DOHH2 (cell line): ENCODE measurements around the gene EHD4.

ENCODE experiments used
- H3F3A ChIP-seq: fragments of 200-600 bp; sonication (generic), shearing (Covaris generic); 2 replicates; pipeline ENCODE4 v1.6.0; 2016; ENCODE audit warnings: antibody characterized with exemption, mild to moderate bottlenecking; ENCODE audit not compliant: control insufficient read depth, insufficient read depth
- H3K27ac ChIP-seq: fragments of 200-600 bp; sonication (generic); 2 replicates; pipeline ENCODE4 v1.5.1; 2014; ENCODE audit warnings: low read depth, mild to moderate bottlenecking, low read length, moderate library complexity
- H3K27me3 ChIP-seq: fragments of 200-600 bp; sonication (generic); 2 replicates; pipeline ENCODE4 v1.6.1; 2014; ENCODE audit warnings: mild to moderate bottlenecking, low read length, mixed read lengths; ENCODE audit not compliant: control insufficient read depth
- H3K36me3 ChIP-seq: fragments of 200-600 bp; sonication (generic); 2 replicates; pipeline ENCODE4 v1.6.1; 2014; ENCODE audit warnings: mild to moderate bottlenecking, low read length, moderate library complexity, mixed read lengths; ENCODE audit not compliant: control insufficient read depth
- H3K4me1 ChIP-seq: fragments of 200-600 bp; sonication (generic); 2 replicates; pipeline ENCODE4 v1.6.1; 2014; ENCODE audit warnings: mild to moderate bottlenecking, low read length, mixed read lengths; ENCODE audit not compliant: control insufficient read depth
- H3K4me2 ChIP-seq: fragments of 200-600 bp; sonication (generic); 2 replicates; pipeline ENCODE4 v1.6.0; 2014; ENCODE audit warnings: mild to moderate bottlenecking, low read length, moderate library complexity
- H3K4me3 ChIP-seq: fragments of 200-600 bp; sonication (generic); 2 replicates; pipeline ENCODE4 v1.5.1; 2014; ENCODE audit warnings: mild to moderate bottlenecking, low read length, mixed read lengths
- H3K79me2 ChIP-seq: fragments of 200-600 bp; sonication (generic); 2 replicates; pipeline ENCODE4 v1.6.1; 2014; ENCODE audit warnings: mild to moderate bottlenecking, low read length, mixed read lengths; ENCODE audit not compliant: control insufficient read depth
- H3K9me2 ChIP-seq: fragments of 200-600 bp; sonication (generic); replicated peaks from 2 replicates; pipeline ENCODE4 v1.6.1; 2014; ENCODE audit warnings: mild to moderate bottlenecking, low read length, mixed read lengths; ENCODE audit not compliant: control insufficient read depth
- H3K9me3 ChIP-seq: fragments of 200-600 bp; sonication (generic); 2 replicates; pipeline ENCODE4 v1.6.1; 2014; ENCODE audit warnings: antibody characterized with exemption, low read length, mixed read lengths; ENCODE audit not compliant: control insufficient read depth, insufficient read depth
- H4K20me1 ChIP-seq: fragments of 200-600 bp; sonication (generic); 2 replicates; pipeline ENCODE4 v1.6.0; 2014; ENCODE audit warnings: low read depth, mild to moderate bottlenecking, antibody characterized with exemption, low read length, moderate library complexity; ENCODE audit not compliant: control insufficient read depth, insufficient read depth
- EZH2phosphoT487 ChIP-seq: fragments of 200-600 bp; sonication (generic); IDR thresholded peaks from 2 replicates; pipeline ENCODE4 v1.6.1; 2017; ENCODE audit warnings: borderline replicate concordance, mild to moderate bottlenecking, antibody characterized with exemption, low read length, moderate library complexity, mixed read lengths
- TF ChIP-seq, protein P1 (sequence below): fragments of 200-600 bp; sonication (generic); IDR thresholded peaks from one replicate; pipeline ENCODE4 v1.5.1; 2014; ENCODE audit warnings: antibody characterized with exemption, mild to moderate bottlenecking, low read depth, low read length; ENCODE audit not compliant: poor library complexity, severe bottlenecking

EHD4 gene

DNA sequence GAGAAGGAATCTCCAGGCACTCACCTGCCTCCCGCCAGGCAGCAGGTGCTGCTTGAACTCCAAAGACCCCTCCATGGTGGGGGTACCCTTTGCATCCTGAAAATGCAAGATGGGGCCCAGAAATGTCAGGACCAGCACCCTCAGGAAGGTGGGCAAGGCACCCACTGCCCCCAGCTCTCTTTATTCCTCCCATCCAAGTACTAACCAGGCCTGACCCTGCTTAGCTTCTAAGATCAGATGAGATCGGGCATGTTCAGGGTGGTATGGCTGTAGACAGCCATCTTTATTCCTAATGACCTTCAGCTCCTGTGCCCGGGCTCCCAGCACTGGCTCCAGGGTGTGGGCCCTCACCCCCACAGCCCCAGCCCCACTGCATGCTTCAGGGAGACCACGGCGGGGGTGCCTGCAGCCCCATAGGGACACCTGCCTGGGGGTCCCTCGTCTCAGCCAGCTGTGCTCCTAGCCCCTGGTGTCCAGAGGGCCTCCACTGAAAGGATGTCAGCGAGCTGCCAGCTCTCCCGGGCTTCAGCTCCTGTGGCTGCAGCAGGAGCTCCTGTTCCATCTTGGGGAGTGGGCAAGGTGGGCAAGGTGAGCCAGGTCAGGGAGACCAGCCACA is 120.5 kb downstream of the EHD4 start:
- no peaks in the 10 kb centered on the region for H4K20me1 ChIP-seq
- H3K27me3 ChIP-seq: no peaks in the 10 kb centered on the region
- no peaks in the 10 kb centered on the region for H3K9me2 ChIP-seq
- H3K36me3 ChIP-seq: no peaks in the 10 kb centered on the region
- H3K4me1 ChIP-seq: no peaks in the 10 kb centered on the region
- no peak overlapping the region for H3K4me3 ChIP-seq
- H3K27ac ChIP-seq: no peak overlapping the region
- no peaks in the 10 kb centered on the region for H3K9me3 ChIP-seq
- H3F3A ChIP-seq: no peaks in the 10 kb centered on the region
- H3K4me2 ChIP-seq: no peak overlapping the region
- no peaks in the 10 kb centered on the region for H3K79me2 ChIP-seq
- TF ChIP-seq, protein P1, sequence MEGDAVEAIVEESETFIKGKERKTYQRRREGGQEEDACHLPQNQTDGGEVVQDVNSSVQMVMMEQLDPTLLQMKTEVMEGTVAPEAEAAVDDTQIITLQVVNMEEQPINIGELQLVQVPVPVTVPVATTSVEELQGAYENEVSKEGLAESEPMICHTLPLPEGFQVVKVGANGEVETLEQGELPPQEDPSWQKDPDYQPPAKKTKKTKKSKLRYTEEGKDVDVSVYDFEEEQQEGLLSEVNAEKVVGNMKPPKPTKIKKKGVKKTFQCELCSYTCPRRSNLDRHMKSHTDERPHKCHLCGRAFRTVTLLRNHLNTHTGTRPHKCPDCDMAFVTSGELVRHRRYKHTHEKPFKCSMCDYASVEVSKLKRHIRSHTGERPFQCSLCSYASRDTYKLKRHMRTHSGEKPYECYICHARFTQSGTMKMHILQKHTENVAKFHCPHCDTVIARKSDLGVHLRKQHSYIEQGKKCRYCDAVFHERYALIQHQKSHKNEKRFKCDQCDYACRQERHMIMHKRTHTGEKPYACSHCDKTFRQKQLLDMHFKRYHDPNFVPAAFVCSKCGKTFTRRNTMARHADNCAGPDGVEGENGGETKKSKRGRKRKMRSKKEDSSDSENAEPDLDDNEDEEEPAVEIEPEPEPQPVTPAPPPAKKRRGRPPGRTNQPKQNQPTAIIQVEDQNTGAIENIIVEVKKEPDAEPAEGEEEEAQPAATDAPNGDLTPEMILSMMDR: no peak
- no peak for TF ChIP-seq EZH2phosphoT487

DNA sequence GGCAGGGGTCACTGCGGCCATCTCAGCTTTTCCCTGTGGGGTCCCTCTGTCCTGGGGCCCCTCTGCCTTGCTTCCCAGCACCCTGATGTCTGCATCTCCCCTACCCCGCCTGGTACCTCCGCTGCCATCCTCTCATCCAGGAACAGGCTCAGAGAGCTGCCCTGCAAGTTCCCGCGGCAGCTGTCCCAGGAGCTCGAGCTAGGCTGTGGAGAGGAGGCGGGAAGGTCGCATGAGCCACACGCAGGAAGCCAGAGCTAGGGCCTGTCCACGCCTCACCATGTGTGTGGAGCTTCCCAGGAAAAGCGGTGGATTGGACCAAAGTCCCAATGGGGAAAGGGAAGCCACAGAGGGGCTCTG is 121.2 kb downstream of the EHD4 start:
- TF ChIP-seq EZH2phosphoT487: no peak
- TF ChIP-seq, protein P1: no peak
- no peaks in the 10 kb centered on the region for H3K27me3 ChIP-seq
- H3K27ac ChIP-seq: no peak overlapping the region
- H3K9me3 ChIP-seq: no peaks in the 10 kb centered on the region
- no peaks in the 10 kb centered on the region for H3K4me1 ChIP-seq
- H3K9me2 ChIP-seq: no peaks in the 10 kb centered on the region
- H3F3A ChIP-seq: no peaks in the 10 kb centered on the region
- no peaks in the 10 kb centered on the region for H3K36me3 ChIP-seq
- no peak overlapping the region for H3K4me3 ChIP-seq
- no peak overlapping the region for H3K4me2 ChIP-seq
- no peaks in the 10 kb centered on the region for H4K20me1 ChIP-seq
- no peaks in the 10 kb centered on the region for H3K79me2 ChIP-seq

DNA sequence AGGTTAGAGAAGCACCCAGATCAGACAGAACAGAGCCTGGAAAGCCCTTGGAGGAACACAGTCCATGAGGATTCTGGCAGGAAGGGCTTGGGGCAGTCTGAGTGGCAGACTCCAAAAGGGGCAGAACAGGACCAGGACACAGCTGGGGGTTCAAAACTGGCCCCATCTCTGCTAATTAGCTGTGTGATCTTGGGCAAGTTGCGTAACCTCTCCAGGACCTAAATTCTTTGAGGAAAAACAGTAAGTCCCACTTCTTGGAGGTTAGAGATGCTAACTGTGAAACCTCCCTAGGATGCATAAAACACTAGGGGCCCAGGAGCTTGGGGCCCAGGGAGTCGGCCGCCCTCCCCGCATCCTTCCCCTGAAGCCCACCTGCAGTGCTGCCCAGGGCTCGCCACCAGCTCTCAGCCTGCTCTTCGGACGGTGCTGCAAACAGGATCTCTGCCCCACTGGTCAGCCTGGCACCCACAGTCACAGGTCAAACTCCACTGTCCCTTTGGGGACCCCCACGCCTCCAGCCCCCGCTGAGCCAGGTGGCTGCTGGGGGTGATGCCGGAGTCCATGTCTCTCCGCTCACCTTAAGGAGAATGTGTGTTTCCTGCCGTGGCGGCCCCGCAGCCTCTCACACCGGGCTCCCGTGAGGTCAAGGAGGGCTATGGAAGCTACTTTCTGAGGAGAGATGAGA is 121.7 kb downstream of the EHD4 start:
- Histone ChIP-seq H3K9me3 (no peaks in the 10 kb centered on the region), H3K4me3 (no peak overlapping the region), H4K20me1 (no peaks in the 10 kb centered on the region), H3K27me3 (no peaks in the 10 kb centered on the region), H3K4me2 (no peak overlapping the region), H3K27ac (no peak overlapping the region), H3F3A (no peaks in the 10 kb centered on the region), H3K9me2 (no peaks in the 10 kb centered on the region), H3K79me2 (no peaks in the 10 kb centered on the region), H3K36me3 (no peaks in the 10 kb centered on the region), H3K4me1 (no peaks in the 10 kb centered on the region)
- no peak for TF ChIP-seq EZH2phosphoT487
- TF ChIP-seq, protein P1: no peak
